ENCODE results near the gene ABAT.
"Not testable (repeated sequence)": the region's sequence is repeated elsewhere in the genome, so short reads cannot be mapped to it uniquely, and the experiment has no call there.

Gene ABAT

DNA sequence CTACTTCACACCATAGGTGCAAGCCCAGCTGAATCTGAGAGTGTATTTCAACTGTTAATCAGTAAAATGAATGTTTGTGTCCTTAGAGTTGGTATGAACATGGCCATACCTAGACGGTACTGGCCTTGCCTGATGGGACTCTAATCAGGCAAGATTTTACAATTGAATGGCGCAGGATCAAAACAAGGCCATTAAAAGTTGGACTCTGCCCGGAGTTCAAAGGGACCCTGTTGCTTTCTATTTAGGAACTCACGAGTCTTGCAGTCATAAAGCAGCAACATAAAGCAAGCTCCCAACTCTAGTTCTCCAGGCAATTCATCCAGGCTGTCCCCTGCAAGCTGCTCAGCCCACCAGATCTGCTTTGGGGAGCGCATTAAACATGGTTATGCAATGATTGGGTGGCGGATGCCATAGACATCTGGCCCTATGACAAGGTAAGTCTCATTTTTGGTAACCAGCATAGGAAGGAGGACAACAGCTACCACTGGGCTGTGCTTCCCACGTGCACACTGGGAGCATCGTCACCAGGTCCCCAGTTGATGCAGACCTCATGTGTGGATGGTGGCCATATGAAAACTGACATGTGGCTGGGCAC, 114.3 kb downstream of the ABAT start:
- no peak for DNase-seq

DNA sequence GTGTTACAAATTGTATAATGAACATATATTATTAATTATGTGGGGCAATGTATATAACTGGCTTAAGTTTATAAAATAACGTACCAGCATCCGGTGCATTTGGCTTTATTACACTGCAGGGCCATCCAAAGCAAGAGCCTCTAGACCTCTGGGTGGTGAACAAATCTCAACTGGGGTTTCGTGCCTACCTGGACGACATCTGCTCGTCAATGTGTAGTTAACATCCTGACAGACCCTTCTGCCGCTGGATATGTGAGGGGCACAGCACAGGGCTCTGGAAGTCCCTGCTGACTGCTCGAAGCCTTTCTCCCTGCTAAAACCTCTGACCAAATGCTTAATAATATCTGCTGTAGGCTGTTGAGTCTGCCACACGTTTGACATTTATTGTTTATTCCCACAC, 120.7 kb downstream of the ABAT start:
- no peak for DNase-seq

DNA sequence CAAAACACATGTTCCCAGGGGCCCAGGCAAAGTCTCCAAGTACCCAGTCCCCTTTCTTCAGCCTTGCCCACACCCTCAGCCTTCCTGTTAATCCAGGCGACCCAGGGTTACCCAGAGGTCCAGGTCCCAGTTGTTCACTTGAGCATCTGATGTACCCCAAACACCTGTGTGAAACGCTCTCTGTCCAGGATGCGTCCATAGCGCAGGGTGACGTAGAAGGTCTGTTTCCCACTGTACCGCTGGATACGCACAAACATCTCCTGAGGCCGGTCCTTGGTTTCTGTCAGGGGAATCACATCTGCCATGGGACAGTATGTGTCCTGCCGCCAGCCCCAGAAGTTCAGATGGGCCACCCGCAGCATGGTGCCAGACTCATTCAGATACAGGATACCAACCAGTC, 121.4 kb downstream of the ABAT start:
- no peak for DNase-seq

DNA sequence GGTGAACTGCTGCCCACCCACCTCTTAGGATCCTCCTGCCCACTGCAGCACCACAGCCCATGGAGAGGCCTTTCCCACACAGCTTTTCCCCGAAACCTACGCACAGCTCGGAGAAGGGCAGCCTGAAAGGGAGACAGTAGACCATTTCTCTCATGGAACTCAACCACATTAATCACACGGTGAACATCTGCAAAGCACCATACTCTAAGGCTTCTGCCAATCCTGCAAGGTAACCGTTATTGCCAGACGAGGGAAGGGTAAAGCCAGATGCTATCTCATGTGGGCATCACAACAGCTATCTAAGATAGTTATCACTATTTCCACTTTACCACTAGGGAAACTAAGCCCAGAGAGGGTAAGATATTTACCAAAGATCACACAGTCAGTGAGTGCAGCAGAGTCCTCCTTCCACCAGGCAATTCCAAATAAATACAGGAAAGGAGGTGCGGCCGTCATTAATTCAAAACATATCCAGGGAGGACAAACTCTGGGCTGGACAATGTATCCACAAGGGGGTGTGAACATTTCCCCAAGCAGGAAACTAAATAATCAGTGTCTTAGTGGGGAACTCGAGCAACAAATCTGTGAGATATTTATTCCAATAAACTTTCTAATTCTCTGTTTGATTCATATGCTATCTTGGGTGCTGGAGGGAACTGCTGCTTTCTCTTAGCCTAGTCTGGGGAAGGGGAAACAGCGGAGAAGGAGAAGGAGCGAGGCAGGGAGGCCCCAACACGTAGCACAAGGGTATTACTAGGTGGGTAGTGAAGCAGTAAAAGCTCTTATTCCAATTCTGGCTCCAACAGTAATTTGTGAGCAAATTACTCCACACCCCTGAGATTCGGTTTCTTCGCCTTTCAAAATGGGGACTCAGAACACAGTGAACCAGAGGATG, 122.3 kb downstream of the ABAT start:
- no peak for DNase-seq

DNA sequence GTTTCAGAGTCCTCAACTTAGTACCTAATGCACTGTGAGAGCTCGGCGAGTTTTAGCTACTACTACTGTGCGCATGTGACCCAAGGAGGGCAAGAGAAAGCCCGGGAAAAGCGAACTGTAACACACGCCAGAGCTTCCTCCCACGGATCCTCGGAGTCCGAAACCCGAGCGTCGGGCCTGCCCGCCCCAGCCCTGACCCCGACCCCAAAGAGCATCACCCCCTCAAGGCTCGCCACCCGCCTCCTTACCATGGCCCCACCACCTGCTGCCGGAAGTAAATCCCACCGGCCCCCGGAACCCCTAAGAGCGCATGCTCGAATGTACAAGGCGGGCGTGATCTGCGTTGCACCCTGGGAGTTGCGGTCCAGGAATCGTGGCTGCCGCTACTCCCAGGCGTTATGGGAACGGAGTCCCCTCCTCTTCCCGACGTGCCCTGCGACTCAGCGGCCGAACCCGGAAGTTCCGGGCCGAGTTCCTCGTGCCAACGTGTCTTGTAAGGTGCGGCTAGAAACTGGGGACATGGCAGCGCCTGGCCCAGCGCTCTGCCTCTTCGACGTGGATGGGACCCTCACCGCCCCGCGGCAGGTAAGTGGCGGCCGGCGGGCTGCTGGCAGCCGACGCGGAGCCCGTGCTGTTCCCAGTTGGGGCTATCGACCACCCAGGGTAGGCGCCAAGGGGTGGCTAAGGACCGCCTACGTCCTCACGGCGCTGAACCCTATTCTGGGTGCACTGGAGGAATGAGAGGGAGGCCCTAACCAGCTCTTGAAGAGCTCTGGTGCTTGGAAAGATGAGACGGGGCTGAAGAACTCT, 123.2 kb downstream of the ABAT start, which contains the start of the genes PMM2 and TMEM186:
TSS of gene PMM2 (plus strand) at position 476 of the 810 bp plus-strand sequence. CDS start at position 520, 44 bp downstream.
TSS of gene TMEM186 (minus strand) at position 276 of the 810 bp plus-strand sequence. CDS start at position 251, 25 bp downstream.
- DNase-seq = peak; percentile 94

DNA sequence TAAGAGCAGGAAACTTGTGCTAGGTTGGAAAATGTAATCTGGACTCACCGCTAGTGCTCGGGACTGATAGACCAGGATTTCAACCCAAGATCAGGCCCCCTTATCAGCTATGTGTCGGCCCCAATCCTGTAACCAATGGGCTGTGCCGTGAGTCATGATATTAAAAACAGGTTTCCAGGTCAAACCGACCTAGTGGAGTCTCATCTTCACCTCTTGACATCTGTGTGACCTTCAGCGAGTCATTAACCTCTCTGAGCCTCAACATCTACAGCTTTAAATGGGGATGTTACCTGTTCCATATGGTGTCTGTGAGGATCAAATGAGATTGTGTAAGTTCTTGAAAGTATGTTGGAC, 123.7 kb downstream of the ABAT start:
- DNase-seq = no peak

DNA sequence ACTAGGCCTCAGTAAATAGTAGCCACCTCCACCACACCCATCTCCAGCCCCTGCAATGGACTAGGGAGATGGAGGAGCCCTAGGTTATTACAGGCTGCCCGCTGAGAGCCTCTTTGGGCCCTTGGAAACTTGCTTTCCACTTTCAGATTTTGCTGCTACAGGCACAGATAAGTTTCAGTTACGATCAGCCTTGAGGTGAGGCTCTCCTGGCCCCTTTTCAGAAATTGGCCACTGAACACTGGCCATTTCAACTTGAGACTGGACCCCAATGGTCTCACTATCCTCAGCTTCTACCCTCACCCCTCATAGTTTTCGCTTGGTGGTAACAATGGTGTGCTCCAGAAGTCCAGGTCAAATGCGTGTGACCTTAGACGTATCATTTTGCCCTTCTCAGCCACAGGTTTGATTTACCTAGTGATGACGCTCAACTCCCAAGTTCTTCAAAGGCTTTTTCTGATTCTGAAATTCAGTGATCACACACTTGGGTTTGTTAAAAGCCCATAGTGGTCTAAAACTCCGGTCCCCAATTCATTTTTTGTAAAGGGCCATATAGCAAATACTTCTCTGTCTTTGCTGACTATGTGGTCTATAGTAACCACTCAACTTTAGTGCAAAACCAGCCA, 124.2 kb downstream of the ABAT start:
- DNase-seq = no peak

DNA sequence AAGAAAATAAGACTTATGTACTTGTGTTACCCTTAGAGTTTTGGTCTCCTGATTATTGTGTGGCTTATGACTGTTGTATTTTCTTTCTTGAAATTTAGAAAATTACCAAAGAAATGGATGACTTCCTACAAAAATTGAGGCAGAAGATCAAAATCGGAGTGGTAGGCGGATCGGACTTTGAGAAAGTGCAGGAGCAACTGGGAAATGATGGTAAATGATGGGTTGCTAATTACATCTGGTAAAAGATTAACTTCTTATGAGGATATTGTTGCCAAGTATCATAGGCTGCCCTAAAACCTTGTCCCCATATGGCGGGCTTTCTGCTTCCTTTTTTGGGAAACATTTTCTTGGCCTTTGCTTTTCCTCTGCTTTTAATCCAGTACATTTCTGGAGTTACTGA, 127.3 kb downstream of the ABAT start:
- no peak for DNase-seq

DNA sequence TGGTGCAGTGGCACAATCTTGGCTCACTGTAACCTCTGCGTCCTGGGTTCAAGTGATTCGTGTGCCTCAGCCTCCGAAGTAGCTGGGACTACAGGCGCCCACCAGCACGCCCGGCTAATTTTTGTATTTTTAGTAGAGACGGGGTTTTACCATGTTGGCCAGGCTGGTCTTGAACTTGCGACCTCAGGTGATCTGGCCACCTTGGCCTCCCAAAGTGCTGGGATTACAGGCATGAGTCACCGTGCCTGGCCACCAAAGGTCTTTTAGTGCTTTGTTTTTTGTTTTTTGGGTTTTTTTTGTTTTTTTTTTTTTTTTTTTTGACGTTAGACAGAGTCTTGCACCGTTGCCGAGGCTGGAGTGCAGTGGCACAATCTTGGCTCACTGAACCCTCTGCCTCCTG, 129.3 kb downstream of the ABAT start:
- not testable (repeated sequence) for DNase-seq

DNA sequence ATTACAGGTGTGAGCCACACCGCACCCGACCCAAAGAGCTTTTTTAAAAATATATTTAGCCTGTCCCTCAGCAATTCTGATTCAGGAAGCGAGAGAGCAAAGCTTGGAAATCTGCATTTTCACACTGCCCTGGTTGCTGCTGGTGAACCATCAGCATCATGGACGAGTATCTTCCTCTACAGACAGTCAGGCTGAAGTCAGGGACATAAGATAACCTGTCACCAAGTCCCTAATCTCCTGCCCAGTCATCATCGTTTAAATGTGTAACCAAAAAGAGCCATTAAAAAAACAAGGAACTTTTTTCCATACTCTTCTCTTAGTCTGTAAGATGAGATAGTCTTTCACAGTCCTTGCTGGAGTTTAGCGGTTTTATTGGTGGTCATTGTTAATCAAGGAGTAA, 129.9 kb downstream of the ABAT start:
- no peak for DNase-seq

DNA sequence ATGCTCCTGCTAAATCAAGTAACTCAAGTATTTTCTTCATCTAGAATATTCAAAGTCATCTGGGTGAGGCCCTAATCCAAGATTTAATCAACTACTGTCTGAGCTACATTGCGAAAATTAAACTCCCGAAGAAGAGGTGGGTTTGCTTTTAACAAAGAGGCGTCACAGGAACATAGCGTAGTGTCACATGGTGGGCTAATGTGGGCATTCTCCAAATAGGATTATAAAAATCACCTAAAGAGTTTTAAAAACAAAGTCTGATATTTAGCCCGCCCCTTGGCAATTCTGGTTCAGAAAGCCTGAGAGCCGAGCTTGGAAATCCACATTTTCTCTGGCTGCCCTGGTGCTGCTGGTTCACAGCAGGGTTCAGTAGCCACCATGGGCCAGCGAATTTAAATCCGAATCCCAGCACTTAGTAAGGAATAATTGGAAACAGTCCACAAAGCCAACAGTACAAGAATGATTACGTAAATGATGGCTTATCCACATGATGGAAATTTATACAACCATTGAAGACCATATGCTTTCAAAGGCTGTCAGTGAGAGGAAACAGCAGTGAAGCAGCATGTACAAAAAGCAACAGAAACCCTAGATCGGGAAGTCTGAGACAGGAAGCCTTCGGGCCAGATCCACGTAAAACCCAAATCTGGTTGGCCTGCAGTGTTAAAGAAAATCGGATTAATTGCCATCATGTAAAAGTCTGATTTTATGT, 132.0 kb downstream of the ABAT start:
- DNase-seq = no peak

DNA sequence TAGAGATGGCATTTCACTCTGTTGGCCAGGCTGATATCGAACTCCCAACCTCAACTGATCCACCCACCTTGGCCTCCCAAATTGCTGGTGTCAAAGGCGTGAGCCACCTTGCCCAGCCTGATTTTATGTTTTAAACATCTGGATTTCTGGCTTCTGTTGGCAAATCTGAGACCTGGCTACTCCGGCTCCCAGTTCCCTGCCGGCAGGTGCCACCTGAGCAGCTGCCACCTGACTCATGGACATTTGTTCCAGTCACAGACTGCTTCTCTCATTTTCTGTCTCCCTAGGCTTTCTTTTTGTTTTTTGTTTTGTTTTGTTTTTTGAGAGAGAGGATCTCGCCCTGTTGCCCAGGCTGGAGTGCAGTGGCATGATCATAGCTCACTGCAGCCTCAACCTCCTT, 132.8 kb downstream of the ABAT start:
- DNase-seq = no peak

DNA sequence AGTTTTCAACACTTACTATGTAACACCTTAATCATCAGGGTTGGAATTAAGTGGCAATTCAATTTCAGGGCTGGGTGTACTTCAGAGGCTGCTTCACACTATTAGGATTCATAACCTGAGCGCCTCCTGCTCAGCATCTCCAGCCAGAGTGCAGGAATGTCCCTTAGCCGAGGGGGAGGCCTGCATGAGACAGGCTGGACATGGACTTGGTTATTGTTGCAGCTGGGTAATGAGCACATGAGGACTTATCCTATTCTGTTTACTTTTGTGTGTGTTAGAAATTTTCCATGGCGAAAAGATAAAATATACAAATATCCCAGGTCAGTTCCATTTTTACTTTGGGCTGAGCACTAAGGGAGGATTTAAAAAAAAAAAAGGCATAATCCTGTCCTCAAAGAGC, 133.6 kb downstream of the ABAT start:
- DNase-seq = no peak

DNA sequence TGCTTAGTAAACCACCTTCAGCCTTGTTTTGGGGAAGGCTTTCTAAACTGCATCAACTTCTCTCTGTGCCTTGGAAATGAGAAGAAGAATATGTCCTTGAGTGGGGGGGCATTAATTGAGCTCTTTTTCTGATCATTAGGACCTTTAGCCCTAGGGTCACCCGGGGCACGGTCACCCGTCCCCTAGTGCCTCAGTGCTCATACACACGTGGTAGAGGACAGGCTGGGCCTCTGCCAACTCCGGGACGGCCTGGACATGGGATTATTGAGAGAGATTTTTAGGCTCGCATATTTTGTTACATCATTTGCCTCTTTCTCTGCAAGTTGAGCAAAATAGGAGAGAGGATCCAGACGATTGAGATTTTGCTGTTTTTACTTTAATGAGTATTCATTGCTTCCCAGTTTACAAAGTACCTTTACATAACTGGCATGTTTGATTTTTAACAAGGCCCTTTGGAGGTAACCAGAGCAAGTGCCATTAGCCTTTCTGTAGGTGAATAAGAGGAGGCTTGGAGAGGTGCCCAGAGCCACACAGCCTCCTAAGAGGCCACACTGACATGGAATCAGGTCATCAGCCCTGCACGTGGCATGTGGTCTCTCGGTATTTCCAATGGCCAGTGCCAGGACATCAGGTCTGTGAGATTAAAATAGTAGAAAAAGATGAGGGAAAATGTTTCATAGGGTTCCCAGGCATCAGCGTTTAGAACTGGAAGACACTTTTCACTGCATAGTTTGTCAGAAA, 134.4 kb downstream of the ABAT start:
- no peak for DNase-seq

DNA sequence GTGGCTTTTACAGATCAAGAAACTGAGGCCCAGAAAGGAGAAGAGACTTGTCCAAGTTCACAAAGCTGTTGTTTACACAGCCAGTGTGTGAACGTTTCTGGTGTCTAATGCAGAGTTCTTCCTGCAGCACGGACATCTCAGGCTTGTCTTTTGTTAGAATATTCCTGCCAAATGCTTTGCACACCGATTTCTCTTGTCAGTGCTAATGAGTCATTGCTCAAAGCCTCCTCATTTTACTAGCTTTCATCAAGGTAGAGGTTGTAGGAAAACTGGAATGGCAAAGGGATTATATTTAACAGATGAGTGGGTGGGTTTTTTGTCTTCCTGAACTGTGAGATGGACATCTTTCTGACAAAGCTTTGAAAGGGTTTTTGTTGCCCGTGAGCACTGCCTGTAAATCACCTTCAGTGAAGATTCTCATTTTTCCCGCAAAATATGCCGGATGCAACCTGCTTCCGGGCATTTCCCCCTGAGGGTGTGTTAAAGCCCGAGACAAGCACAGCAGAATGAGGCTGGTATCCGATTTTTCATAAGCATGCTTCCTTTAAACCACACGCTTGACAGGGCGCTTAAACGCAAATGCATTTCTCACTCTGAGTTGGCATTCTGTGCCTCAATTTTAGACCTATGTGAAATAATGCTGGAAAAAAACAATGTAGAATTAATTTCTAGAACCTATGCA, 137.9 kb downstream of the ABAT start:
- DNase-seq = no peak

DNA sequence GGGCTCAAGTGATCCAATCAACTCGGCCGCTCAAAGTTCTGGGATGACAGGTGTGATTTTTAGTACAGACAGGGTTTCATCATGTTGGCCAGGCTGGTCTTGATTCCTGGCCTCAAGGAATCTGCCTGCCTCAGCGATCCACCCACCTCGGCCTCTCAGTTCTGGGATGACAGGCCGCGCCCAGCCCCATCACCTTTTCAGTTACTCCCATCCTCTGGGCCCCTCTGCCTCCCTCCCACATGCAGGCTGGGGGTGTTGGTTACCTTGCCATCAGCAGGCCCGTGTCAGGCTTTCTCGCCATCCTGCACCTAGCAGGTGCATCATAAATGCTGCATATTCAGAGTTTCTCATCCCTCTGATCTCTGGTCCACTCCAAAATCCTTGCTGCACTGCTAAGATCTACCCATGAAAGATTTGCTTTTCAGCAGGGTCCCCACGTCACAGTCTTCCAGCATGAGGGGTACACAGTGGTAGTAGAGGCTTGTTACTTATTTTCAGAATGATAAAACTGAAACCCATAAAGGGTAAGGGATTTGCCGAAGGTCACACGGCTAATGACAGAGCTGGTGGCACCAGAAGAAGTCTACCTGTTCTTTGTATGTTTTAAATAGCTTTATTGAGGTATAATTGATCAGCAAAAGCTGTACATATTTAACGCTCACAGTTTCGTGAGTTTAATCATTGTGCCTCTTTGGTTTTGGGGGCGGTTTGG, 139.8 kb downstream of the ABAT start:
- no peak for DNase-seq

DNA sequence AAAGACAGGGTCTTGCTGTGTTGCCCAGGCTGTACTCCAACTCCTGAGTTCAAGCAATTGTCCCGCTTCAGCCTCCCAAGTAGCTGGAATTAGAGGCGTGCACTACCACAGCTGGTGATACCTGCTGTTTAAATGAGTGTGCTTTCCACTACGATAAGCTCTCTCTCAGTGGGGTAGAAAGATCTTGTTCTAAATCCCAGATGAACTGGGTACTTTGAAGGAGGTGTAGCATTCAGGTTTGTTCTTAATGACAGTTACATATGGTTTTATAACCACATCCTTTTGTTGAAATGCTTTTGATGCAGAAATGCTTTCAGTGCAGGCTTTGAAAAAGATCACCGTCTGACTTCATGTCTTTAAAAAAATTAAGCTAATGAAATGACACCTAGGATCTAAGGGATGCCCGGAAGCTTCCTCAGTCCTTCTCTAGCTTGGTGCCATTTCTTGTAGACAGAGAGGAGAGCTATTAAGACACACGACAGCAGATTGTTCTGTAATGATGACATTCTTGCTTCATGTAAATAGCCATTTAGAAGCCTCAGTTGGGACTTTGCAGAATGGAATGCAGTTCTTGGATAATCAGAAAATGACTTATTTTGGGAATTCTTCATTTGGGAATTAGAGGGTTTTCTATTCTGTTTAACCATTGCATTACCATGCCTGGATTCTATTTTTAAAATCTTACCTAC, 142.7 kb downstream of the ABAT start:
- DNase-seq = peak; percentile 28

DNA sequence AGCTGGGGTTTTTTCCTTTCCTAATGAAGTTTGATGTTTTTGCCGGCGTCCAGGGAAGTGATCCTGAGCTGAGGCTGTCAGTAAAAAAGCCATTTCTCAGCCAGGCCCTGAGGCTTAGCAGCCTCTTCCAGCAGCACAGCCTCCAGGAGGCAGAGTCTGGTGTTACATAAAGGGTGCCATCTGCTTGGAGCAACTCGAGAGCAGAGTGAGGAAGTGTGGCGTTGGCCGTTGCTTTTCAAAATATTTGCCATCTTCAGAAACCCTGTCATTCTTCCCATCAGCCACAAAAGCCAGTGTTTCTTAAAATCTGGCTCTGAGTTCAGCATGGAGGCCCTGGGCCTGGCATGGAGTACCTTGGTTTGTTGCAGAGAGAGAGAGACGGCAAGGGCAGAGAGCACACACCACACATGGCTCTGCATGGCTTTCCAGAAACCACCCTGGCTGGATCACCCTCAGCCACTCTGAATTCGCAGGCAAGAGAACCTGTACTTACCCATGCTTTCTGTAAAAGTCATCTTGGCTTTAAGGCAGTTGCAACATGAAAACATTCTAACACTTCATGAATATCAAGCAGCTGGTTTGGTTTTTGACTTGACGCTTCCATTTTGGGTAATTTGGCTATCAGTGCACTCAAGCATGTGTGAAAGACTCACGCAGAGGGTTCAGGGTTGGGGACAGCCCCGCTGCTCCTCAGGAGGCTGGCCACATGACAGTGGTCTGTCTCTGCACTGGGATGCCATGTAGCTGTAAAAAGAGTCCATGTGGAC, 144.3 kb downstream of the ABAT start:
- DNase-seq = no peak
